MCF 10A (cell line): Measurements from ENCODE around the gene SERPINA4. TPM values are rescaled to one million over a fixed set of nuclear protein-coding genes. Genes with fewer than 3 reads are reported as not detected.

Source experiments
- BruUV-seq: library from RNA; stranded (reverse); fragments of 400-500 nt; replicated peaks from 2 replicates; lab custom pipeline; 2021; lab: Mats Ljungman, UMichigan
- CTCF ChIA-PET: fragments of 300-600 bp; sonication (Branson Sonifier 250); formaldehyde crosslinking; extraction: SDS; loops from one replicate; lab custom pipeline; 2021; ENCODE audit warnings: antibody characterized with exemption, inconsistent platforms; lab: Yijun Ruan, JAX
- POLR2A ChIA-PET: fragments of 300-600, 350-650 bp; sonication (Branson Sonifier 250); formaldehyde crosslinking; extraction: SDS; loops from one replicate; lab custom pipeline; 2020; ENCODE audit warnings: antibody characterized with exemption, inconsistent platforms; lab: Yijun Ruan, JAX
- DNase-seq: peaks from one replicate; pipeline ENCODE4 v3.0.0-alpha.2; 2018; ENCODE audit not compliant: unreplicated experiment
- H3K27ac Mint-ChIP-seq: one replicate; pipeline ENCODE4 v1.8.0; 2022; ENCODE audit warnings: mild to moderate bottlenecking, low read depth, mixed read lengths; ENCODE audit not compliant: unreplicated experiment
- H3K27me3 Mint-ChIP-seq: one replicate; pipeline ENCODE4 v1.8.0; 2022; ENCODE audit warnings: mixed read lengths; ENCODE audit not compliant: insufficient read depth, unreplicated experiment
- H3K36me3 Mint-ChIP-seq: one replicate; pipeline ENCODE4 v1.8.0; 2022; ENCODE audit warnings: mild to moderate bottlenecking, moderate library complexity, mixed read lengths; ENCODE audit not compliant: insufficient read depth, unreplicated experiment
- H3K4me1 Mint-ChIP-seq: one replicate; pipeline ENCODE4 v1.8.0; 2022; ENCODE audit warnings: mixed read lengths; ENCODE audit not compliant: insufficient read depth, unreplicated experiment
- H3K4me3 Mint-ChIP-seq: one replicate; pipeline ENCODE4 v1.8.0; 2022; ENCODE audit warnings: mild to moderate bottlenecking, moderate library complexity, mixed read lengths; ENCODE audit not compliant: unreplicated experiment
- H3K9me3 Mint-ChIP-seq: one replicate; pipeline ENCODE4 v1.8.0; 2022; ENCODE audit warnings: mixed read lengths; ENCODE audit not compliant: unreplicated experiment
- CTCF ChIP-seq: fragments of 200-600 bp; IDR thresholded peaks from one replicate; pipeline ENCODE4 v1.8.0; 2022; ENCODE audit warnings: antibody characterized with exemption, mild to moderate bottlenecking; ENCODE audit not compliant: unreplicated experiment
- intact Hi-C: fragments of 100-400 bp; cut with micrococcal nuclease; formaldehyde crosslinking; loops from 2 replicates; pipeline ENCODE4 v1.14.1; 2022
- total RNA-seq: library from RNA; stranded (reverse); gene quantifications from 2 replicates; pipeline ENCODE4 v1.2.3, GENCODE V29; 2022

The SERPINA4 gene
- total RNA-seq, 1 experiment from 2014 or later: not detected

GRCh38 chr14:94586635-94587034 is 25.4 kb downstream of the SERPINA4 start:
- intact Hi-C loops: no loop called here
- no TSS peak for BruUV-seq
- no peak for DNase-seq
- ChIA-PET CTCF (no interaction called here), POLR2A (no interaction called here)
- Mint-ChIP-seq H3K4me3 (no peak overlapping the region), H3K9me3 (peaks cover 11% of the 10 kb centered on the region), H3K27me3 (no peaks in the 10 kb centered on the region), H3K4me1 (peaks cover 8% of the 10 kb centered on the region), H3K27ac (no peak overlapping the region), H3K36me3 (no peaks in the 10 kb centered on the region)
- TF ChIP-seq CTCF: no peak

GRCh38 chr14:94588311-94588710 is 27.1 kb downstream of the SERPINA4 start:
- no peaks in the 10 kb centered on the region for H3K36me3 Mint-ChIP-seq
- intact Hi-C loops: no loop called here
- TF ChIP-seq CTCF: no peak
- H3K27me3 Mint-ChIP-seq: no peaks in the 10 kb centered on the region
- ChIA-PET CTCF (interaction anchor here (0.7 kb wide), 1 partner anchor 82 kb away, joined by 3 read pairs; no protein-coding TSS in a partner anchor), POLR2A (no interaction called here)
- H3K4me1 Mint-ChIP-seq: no peaks in the 10 kb centered on the region
- BruUV-seq: no TSS peak
- peaks cover 11% of the 10 kb centered on the region for H3K9me3 Mint-ChIP-seq
- no peak overlapping the region for H3K4me3 Mint-ChIP-seq
- DNase-seq: no peak
- H3K27ac Mint-ChIP-seq: no peak overlapping the region

- no peak for DNase-seq
- Mint-ChIP-seq H3K4me3 (no peak overlapping the region), H3K4me1 (no peaks in the 10 kb centered on the region), H3K27me3 (no peaks in the 10 kb centered on the region), H3K27ac (no peak overlapping the region), H3K36me3 (no peaks in the 10 kb centered on the region), H3K9me3 (peaks cover 11% of the 10 kb centered on the region)
- no TSS peak for BruUV-seq
- intact Hi-C loops: no loop called here
- ChIA-PET POLR2A (interaction anchor here (1.1 kb wide), 1 partner anchor 11 kb away, joined by 3 read pairs; no protein-coding TSS in a partner anchor), CTCF (interaction anchor here (1.0 kb wide), 1 partner anchor 42 kb away, joined by 3 read pairs; no protein-coding TSS in a partner anchor)
- no peak for TF ChIP-seq CTCF
These were observed 29.8 kb downstream of the SERPINA4 start for GRCh38 chr14:94591073-94591472.

GRCh38 chr14:94591871-94592270 is 30.6 kb downstream of the SERPINA4 start:
- DNase-seq: no peak
- intact Hi-C loops: no loop called here
- no peaks in the 10 kb centered on the region for H3K27me3 Mint-ChIP-seq
- ChIA-PET CTCF (interaction anchor here (0.6 to 1.3 kb wide), 2 partner anchors 43 to 96 kb away, joined by 3 read pairs; no protein-coding TSS in a partner anchor), POLR2A (interaction anchor here (1.1 kb wide), 1 partner anchor 10 kb away, joined by 3 read pairs; no protein-coding TSS in a partner anchor)
- no TSS peak for BruUV-seq
- H3K4me3 Mint-ChIP-seq: no peak overlapping the region
- no peak overlapping the region for H3K27ac Mint-ChIP-seq
- TF ChIP-seq CTCF: no peak
- no peaks in the 10 kb centered on the region for H3K36me3 Mint-ChIP-seq
- H3K4me1 Mint-ChIP-seq: peaks cover 2% of the 10 kb centered on the region
- peaks cover 11% of the 10 kb centered on the region for H3K9me3 Mint-ChIP-seq
